ENCODE measurements around the gene HNF1A. TPM values are rescaled to one million over a fixed set of nuclear protein-coding genes. Genes with fewer than 3 reads are reported as not detected.

Gene HNF1A
- total RNA-seq, 1 donor from 2014 or later, result not detected

- H3K4me3 Mint-ChIP-seq (ENCODE audit: unreplicated experiment), result no peak overlapping the region
- no peak for DNase-seq
- no peaks in the 10 kb centered on the region for H3K4me1 Mint-ChIP-seq (ENCODE audit: low read depth, unreplicated experiment)
- H3K27ac Mint-ChIP-seq (ENCODE audit: unreplicated experiment), result no peak overlapping the region
- no peak for TF ChIP-seq CTCF (IDR thresholded peaks at IDR 0.05; ENCODE audit: partially characterized antibody, unreplicated experiment)
- peaks cover 12% of the 10 kb centered on the region for H3K27me3 Mint-ChIP-seq (ENCODE audit: unreplicated experiment)
- H3K9me3 Mint-ChIP-seq (ENCODE audit: unreplicated experiment), result peaks cover 9% of the 10 kb centered on the region
- H3K36me3 Mint-ChIP-seq (ENCODE audit: unreplicated experiment), result peaks cover 14% of the 10 kb centered on the region
These were observed 14.6 kb downstream of the HNF1A start for GRCh38 chr12:120992989-120993388.

- peaks cover 13% of the 10 kb centered on the region for H3K27me3 Mint-ChIP-seq (ENCODE audit: unreplicated experiment)
- H3K4me1 Mint-ChIP-seq (ENCODE audit: low read depth, unreplicated experiment), result no peaks in the 10 kb centered on the region
- TF ChIP-seq CTCF (IDR thresholded peaks at IDR 0.05; ENCODE audit: partially characterized antibody, unreplicated experiment), result no peak
- peaks cover 9% of the 10 kb centered on the region for H3K9me3 Mint-ChIP-seq (ENCODE audit: unreplicated experiment)
- H3K36me3 Mint-ChIP-seq (ENCODE audit: unreplicated experiment), result peaks cover 14% of the 10 kb centered on the region
- no peak overlapping the region for H3K27ac Mint-ChIP-seq (ENCODE audit: unreplicated experiment)
- no peak overlapping the region for H3K4me3 Mint-ChIP-seq (ENCODE audit: unreplicated experiment)
- no peak for DNase-seq
These were observed 15.2 kb downstream of the HNF1A start for GRCh38 chr12:120993496-120993895.

GRCh38 chr12:120994059-120994458, 15.7 kb downstream of the HNF1A start:
- H3K4me3 Mint-ChIP-seq (ENCODE audit: unreplicated experiment), result no peak overlapping the region
- peaks cover 14% of the 10 kb centered on the region for H3K36me3 Mint-ChIP-seq (ENCODE audit: unreplicated experiment)
- peaks cover 9% of the 10 kb centered on the region for H3K9me3 Mint-ChIP-seq (ENCODE audit: unreplicated experiment)
- peaks cover 15% of the 10 kb centered on the region for H3K27me3 Mint-ChIP-seq (ENCODE audit: unreplicated experiment)
- H3K27ac Mint-ChIP-seq (ENCODE audit: unreplicated experiment), result no peak overlapping the region
- no peak for DNase-seq
- H3K4me1 Mint-ChIP-seq (ENCODE audit: low read depth, unreplicated experiment), result no peaks in the 10 kb centered on the region
- TF ChIP-seq CTCF (IDR thresholded peaks at IDR 0.05; ENCODE audit: partially characterized antibody, unreplicated experiment), result no peak

GRCh38 chr12:120994589-120995337, 16.4 kb downstream of the HNF1A start:
- H3K27me3 Mint-ChIP-seq (ENCODE audit: unreplicated experiment), result peaks cover 15% of the 10 kb centered on the region
- no peak overlapping the region for H3K4me3 Mint-ChIP-seq (ENCODE audit: unreplicated experiment)

More at GRCh38 chr12:120994589-120995337, 16.4 kb downstream of the HNF1A start:
- Mint-ChIP-seq H3K27ac (ENCODE audit: unreplicated experiment) (no peak overlapping the region), H3K36me3 (ENCODE audit: unreplicated experiment) (peaks cover 14% of the 10 kb centered on the region), H3K4me1 (ENCODE audit: low read depth, unreplicated experiment) (no peaks in the 10 kb centered on the region), H3K9me3 (ENCODE audit: unreplicated experiment) (peaks cover 12% of the 10 kb centered on the region)
- TF ChIP-seq CTCF (IDR thresholded peaks at IDR 0.05; ENCODE audit: partially characterized antibody, unreplicated experiment), result no peak
- no peak for DNase-seq

Data from glutamatergic neuron (in vitro differentiated cells).